Measurements from ENCODE around the gene ZNF385C.
"Not testable (repeated sequence)": the region's sequence is repeated elsewhere in the genome, so short reads cannot be mapped to it uniquely, and the experiment has no call there.

ZNF385C gene

GRCh38 chr17:42019509-42020404, 78.5 kb downstream of the ZNF385C start, which contains the start of gene NKIRAS2:
Gene NKIRAS2 (plus strand): TSS chr17:42020090. CDS start chr17:42021578, 1,488 bp downstream.
- peak; percentile 91 for DNase-seq (ENCODE audit: low read depth)

GRCh38 chr17:42018988-42019387, 79.3 kb downstream of the ZNF385C start:
- DNase-seq (ENCODE audit: low read depth) = no peak

- no peak for DNase-seq (ENCODE audit: low read depth)
These were observed 79.9 kb downstream of the ZNF385C start for GRCh38 chr17:42018339-42018738.

- no peak for DNase-seq (ENCODE audit: low read depth)
These were observed 80.4 kb downstream of the ZNF385C start for GRCh38 chr17:42017866-42018200.

GRCh38 chr17:42016941-42017865, 81.1 kb downstream of the ZNF385C start, which contains the start of gene DNAJC7:
Gene DNAJC7 (minus strand): TSS chr17:42017439. CDS start chr17:42017416, 23 bp downstream.
- DNase-seq (ENCODE audit: low read depth) = peak; percentile 87

- no peak for DNase-seq (ENCODE audit: low read depth)
These were observed 81.9 kb downstream of the ZNF385C start for GRCh38 chr17:42016411-42016831.

GRCh38 chr17:42013740-42014139, 84.5 kb downstream of the ZNF385C start:
- DNase-seq (ENCODE audit: low read depth) = not testable (repeated sequence)

- not testable (repeated sequence) for DNase-seq (ENCODE audit: low read depth)
These were observed 85.9 kb downstream of the ZNF385C start for GRCh38 chr17:42012363-42012762.

GRCh38 chr17:42010898-42011516, 87.3 kb downstream of the ZNF385C start:
- DNase-seq (ENCODE audit: low read depth) = no peak

- not testable (repeated sequence) for DNase-seq (ENCODE audit: low read depth)
These were observed 88.0 kb downstream of the ZNF385C start for GRCh38 chr17:42010266-42010680.

- no peak for DNase-seq (ENCODE audit: low read depth)
These were observed 89.1 kb downstream of the ZNF385C start for GRCh38 chr17:42009170-42009569.

- DNase-seq (ENCODE audit: low read depth) = no peak
These were observed 93.1 kb downstream of the ZNF385C start for GRCh38 chr17:42005166-42005565.

- DNase-seq (ENCODE audit: low read depth) = no peak
These were observed 95.4 kb downstream of the ZNF385C start for GRCh38 chr17:42002792-42003301.

- no peak for DNase-seq (ENCODE audit: low read depth)
These were observed 96.0 kb downstream of the ZNF385C start for GRCh38 chr17:42002175-42002791.

GRCh38 chr17:42001729-42002128, 96.5 kb downstream of the ZNF385C start:
- no peak for DNase-seq (ENCODE audit: low read depth)

- DNase-seq (ENCODE audit: low read depth) = no peak
These were observed 97.7 kb downstream of the ZNF385C start for GRCh38 chr17:42000413-42001133.

- no peak for DNase-seq (ENCODE audit: low read depth)
These were observed 99.8 kb downstream of the ZNF385C start for GRCh38 chr17:41998497-41998896.

GRCh38 chr17:41996855-41997164, 101.5 kb downstream of the ZNF385C start:
- DNase-seq (ENCODE audit: low read depth) = no peak

GRCh38 chr17:41992576-41992975, 105.7 kb downstream of the ZNF385C start:
- DNase-seq (ENCODE audit: low read depth) = no peak

- no peak for DNase-seq (ENCODE audit: low read depth)
These were observed 108.4 kb downstream of the ZNF385C start for GRCh38 chr17:41989702-41990419.
